Right cardiac atrium (tissue), 5 donors: ENCODE results near the gene RSAD2. TPM values are rescaled to one million over a fixed set of nuclear protein-coding genes. Genes with fewer than 3 reads are reported as not detected.

Experiments
- ATAC-seq, 2 donors: fragments of 200-7000 bp; cut with Tn5 transposase; one replicate each; pipeline versions ENCODE4 v1.8.0 to v1.9.1; 2020; ENCODE audit warnings: moderate library complexity in 2 of 2, mild to moderate bottlenecking in 1 of 2
- DNase-seq, 3 donors: peaks; one replicate each; pipeline ENCODE4 v3.0.0-alpha.2; 2020
- H3K27ac ChIP-seq: one replicate; pipeline ENCODE4 v1.5.1; 2013; ENCODE audit warnings: mild to moderate bottlenecking, low read length, control low read depth, moderate library complexity
- H3K27me3 ChIP-seq: one replicate; pipeline ENCODE4 v1.6.1; 2013; ENCODE audit not compliant: control insufficient read depth, insufficient read depth
- H3K4me1 ChIP-seq: one replicate; pipeline ENCODE4 v1.6.1; 2013; ENCODE audit warnings: low read length; ENCODE audit not compliant: control insufficient read depth, insufficient read depth
- H3K4me3 ChIP-seq: one replicate; pipeline ENCODE4 v1.5.1; 2013; ENCODE audit warnings: low read length, control low read depth
- H3K9me3 ChIP-seq: one replicate; pipeline ENCODE4 v1.6.1; 2013; ENCODE audit warnings: low read length; ENCODE audit not compliant: control insufficient read depth
- WGBS: extraction: QIAGEN DNeasy Blood & Tissue Kit; methylation state at CpG from one replicate; pipeline ENCODE4 v1.1.7; 2013; 5-methylcytosine and 5-hydroxymethylcytosine counted together
- intact Hi-C, 4 donors: fragments of 100-400 bp; cut with DNase I; formaldehyde crosslinking; loops; one replicate each; pipeline versions ENCODE4 v1.11.0 to v1.14.0; 2022 to 2023
- polyA plus RNA-seq: library from polyadenylated mRNA; stranded (reverse); fragments of 200-250 nt; gene quantifications from one replicate; pipeline ENCODE4 v1.2.3, GENCODE V29; 2013
- total RNA-seq, 4 donors: library from RNA; stranded (reverse); fragmentation: NEBNext Ultra II Directional; extraction: Animal tissue kit (Norgen Biotek cat#: 25700); gene quantifications; one replicate each; pipeline ENCODE4 v1.2.1, GENCODE V29; 2021
- donor health status: healthy with polysubstance abuse.
- donor health status: DM: no; HTN: yes; CAD: no.
- donor health status: DM: no; HTN: no; CAD: no.
- donor health status: DM: no; HTN: yes; CAD: no; lungs with severe emphysema.
- donor health status: DM: yes; HTN: yes; CAD: no.

RSAD2 gene
- total and polyA plus RNA-seq, 5 donors: 1.6 to 6.4 (median 4.0) TPM

DNA sequence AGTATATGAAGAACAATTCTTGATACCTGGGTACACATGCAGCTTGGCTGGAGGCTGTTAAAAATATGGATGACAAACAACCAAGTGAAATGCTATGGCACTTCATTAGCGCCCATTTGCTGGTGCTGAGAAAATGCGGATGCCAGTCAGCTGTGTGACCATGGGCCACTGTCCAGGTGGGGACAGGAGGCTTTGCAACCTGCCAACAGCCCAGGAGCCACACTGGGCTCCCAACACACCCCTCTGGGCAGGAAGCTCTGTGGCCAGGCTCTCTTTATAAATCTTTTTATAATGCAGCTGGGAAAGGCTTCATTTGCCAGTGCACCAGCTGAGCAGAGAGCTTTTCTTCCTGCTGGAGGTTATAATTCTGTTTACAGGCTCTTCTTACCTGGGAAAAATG, 59.6 kb downstream of the RSAD2 start:
- Histone ChIP-seq H3K27ac (no peak overlapping the region), H3K4me1 (peaks cover 2% of the 10 kb centered on the region), H3K27me3 (no peaks in the 10 kb centered on the region), H3K9me3 (no peaks in the 10 kb centered on the region), H3K4me3 (no peak overlapping the region)
- ATAC-seq (no peak), DNase-seq (no peak)
- WGBS: 95% methylated on average over 2 of the region's 2 CpGs
- intact Hi-C loops: no loop called here

- 82% methylated on average over 4 of the region's 4 CpGs for WGBS
- DNase-seq (no peak), ATAC-seq (no peak)
- intact Hi-C loops: no loop called here
- Histone ChIP-seq H3K4me3 (no peak overlapping the region), H3K27ac (no peak overlapping the region), H3K27me3 (no peaks in the 10 kb centered on the region), H3K4me1 (peaks cover 2% of the 10 kb centered on the region), H3K9me3 (no peaks in the 10 kb centered on the region)
Measured at GRCh38 chr2:6937582-6937981, 60.0 kb downstream of the RSAD2 start.

- no peak overlapping the region for H3K4me3 ChIP-seq
- H3K9me3 ChIP-seq: no peaks in the 10 kb centered on the region
- H3K27me3 ChIP-seq: no peaks in the 10 kb centered on the region
- H3K27ac ChIP-seq: no peak overlapping the region
- 68% methylated on average over 2 of the region's 2 CpGs for WGBS
- no peak for DNase-seq
- intact Hi-C loops: no loop called here
- no peak for ATAC-seq
- H3K4me1 ChIP-seq: peaks cover 2% of the 10 kb centered on the region
Measured at GRCh38 chr2:6939071-6939470, 61.5 kb downstream of the RSAD2 start.

DNA sequence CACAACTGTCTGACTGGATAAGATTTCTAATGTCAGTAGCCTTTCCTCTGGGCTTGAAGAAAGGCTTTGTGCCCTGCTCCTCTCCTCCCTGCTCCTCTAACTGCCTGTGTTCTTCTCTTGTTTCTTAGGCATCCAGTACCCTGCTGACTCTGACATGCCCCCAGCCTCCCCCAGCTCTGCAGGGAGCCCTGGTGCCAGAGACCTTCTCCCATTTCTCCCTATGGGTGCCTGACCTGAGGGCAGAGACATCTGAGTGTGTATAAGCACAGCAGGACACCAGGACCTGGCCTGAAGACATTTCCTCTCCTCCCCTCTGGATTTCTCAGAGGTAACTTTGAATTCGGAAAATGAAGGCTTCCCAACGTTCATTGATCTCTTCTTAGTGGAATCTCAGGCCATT, 63.2 kb downstream of the RSAD2 start:
- 97% methylated on average over 2 of the region's 2 CpGs for WGBS
- intact Hi-C loops: no loop called here
- ATAC-seq: no peak

DNA sequence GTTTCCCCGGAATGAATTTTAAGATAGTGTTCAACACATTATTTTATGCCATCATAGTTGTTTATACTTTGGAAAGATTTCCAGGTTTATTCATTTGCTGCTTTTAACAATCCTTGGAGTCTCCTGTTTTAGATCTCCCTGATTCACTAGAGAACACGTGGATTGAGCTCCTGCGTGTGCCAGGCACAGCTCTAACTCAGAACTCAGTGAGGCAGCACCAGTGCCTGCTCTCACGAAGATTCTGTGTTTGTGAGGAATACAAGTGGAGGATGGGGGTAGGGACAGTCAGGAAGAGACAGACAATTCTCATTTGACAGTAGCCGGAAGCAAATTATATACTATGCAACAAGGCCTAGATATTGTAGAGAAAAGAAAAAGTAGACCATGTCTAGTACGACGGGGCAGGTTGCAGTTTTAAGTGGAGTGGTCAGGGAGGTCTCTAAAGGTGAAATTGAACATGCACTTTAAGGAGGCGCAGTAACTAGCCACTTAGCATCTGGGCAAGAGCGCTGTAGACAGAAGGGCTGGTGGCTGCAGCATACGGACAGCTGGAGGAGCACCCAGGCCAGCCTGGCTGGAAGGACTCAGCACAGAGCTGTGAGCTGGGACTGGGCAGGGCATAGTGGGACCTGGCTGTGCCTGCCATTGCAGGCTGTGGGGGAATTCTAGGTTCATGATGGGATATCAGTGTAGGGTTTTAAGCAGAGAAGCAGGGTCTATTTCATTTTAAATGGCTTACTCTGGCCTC, 63.9 kb downstream of the RSAD2 start:
- no peak for DNase-seq
- Histone ChIP-seq H3K4me1 (no peaks in the 10 kb centered on the region), H3K27ac (no peak overlapping the region), H3K4me3 (no peak overlapping the region), H3K9me3 (no peaks in the 10 kb centered on the region), H3K27me3 (no peaks in the 10 kb centered on the region)
- intact Hi-C loops: no loop called here
- no peak for ATAC-seq
- WGBS: 96% methylated on average over 10 of the region's 10 CpGs

More for the DNA sequence above, 63.2 kb downstream of the RSAD2 start:
- H3K27me3 ChIP-seq: no peaks in the 10 kb centered on the region
- H3K27ac ChIP-seq: no peak overlapping the region
- no peaks in the 10 kb centered on the region for H3K9me3 ChIP-seq
- H3K4me3 ChIP-seq: no peak overlapping the region
- H3K4me1 ChIP-seq: no peaks in the 10 kb centered on the region
- DNase-seq: no peak

- H3K4me3 ChIP-seq: no peak overlapping the region
- no peaks in the 10 kb centered on the region for H3K27me3 ChIP-seq
- no peaks in the 10 kb centered on the region for H3K9me3 ChIP-seq
- peaks cover 1% of the 10 kb centered on the region for H3K4me1 ChIP-seq
- H3K27ac ChIP-seq: no peak overlapping the region
- no peak for ATAC-seq
- intact Hi-C loops: no loop called here
- WGBS: 94% methylated on average over 8 of the region's 8 CpGs
- DNase-seq: no peak
Measured at GRCh38 chr2:6942848-6943247, 65.3 kb downstream of the RSAD2 start.

DNA sequence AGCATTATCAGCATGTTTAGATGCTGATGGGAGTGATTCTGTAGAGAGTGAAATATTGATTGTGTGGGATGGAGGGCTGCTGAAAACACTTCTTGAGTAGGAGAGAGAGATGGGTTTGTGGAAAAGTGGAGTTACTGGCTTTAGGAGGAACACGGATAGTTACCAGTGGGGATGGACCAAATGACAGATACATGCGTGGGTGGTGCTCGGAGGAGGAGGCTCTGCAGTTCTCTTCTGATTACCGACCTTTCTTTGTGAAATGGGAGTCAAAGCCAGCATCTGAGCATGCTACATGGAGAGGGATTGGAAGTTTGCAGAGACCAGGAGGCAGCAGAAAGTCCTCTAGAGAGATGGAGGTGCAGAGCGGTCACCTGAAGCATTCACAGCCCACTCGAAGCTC, 65.9 kb downstream of the RSAD2 start:
- no peak overlapping the region for H3K27ac ChIP-seq
- intact Hi-C loops: no loop called here

DNA sequence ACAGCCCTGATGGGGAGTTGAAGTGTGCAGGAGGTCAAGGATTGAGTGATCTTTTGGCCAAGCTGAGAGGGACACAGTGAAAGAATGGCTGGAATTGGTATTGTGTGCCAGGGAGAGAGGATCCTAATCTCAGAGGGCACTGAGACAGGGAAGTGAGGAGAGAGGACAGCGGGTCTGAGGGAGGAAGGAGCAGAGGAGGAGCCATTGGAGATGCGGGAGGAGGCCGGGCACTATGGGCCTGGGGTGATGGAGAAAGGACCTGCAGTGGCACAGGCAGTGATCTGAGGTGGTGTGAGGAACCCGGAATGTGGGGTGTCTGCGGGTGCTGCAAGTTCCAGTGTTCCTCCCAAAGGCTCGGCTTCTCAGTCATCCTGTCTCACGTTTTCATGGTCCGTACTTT, 66.4 kb downstream of the RSAD2 start:
- no peak for ATAC-seq
- no peak overlapping the region for H3K4me3 ChIP-seq
- intact Hi-C loops: no loop called here
- H3K9me3 ChIP-seq: no peaks in the 10 kb centered on the region
- WGBS: 96% methylated on average over 8 of the region's 8 CpGs
- no peaks in the 10 kb centered on the region for H3K27me3 ChIP-seq
- H3K4me1 ChIP-seq: peaks cover 3% of the 10 kb centered on the region
- H3K27ac ChIP-seq: no peak overlapping the region
- DNase-seq: no peak

More for the DNA sequence above, 65.9 kb downstream of the RSAD2 start:
- DNase-seq (no peak), ATAC-seq (no peak)
- Histone ChIP-seq H3K4me3 (no peak overlapping the region), H3K9me3 (no peaks in the 10 kb centered on the region), H3K27me3 (no peaks in the 10 kb centered on the region), H3K4me1 (peaks cover 3% of the 10 kb centered on the region)
- WGBS: 87% methylated on average over 6 of the region's 6 CpGs

DNA sequence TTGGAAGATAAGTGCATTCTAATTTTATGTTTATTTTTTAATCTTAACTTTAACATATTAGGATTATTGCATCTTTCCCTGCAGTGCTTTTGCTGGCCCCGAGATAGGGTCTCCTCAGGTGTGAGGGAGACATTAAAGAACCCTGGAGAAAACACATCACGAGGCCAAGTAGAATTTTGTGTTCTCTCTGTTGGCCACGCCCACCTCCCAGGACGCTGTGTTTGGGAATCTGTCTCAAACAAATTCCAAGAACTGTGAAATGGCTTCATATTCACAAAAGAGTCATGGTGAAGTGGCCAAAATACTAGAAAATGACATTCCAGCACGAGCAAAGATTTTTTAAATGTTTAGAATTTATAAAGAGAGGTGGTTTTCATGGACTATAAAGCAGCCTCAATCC, 67.0 kb downstream of the RSAD2 start:
- DNase-seq: peak in 1 of 3 donors; percentile 83
- peak in 1 of 2 donors; percentile 30 for ATAC-seq
- intact Hi-C loops: no loop called here
- Histone ChIP-seq H3K27ac (no peak overlapping the region), H3K4me3 (no peak overlapping the region), H3K9me3 (no peaks in the 10 kb centered on the region), H3K27me3 (no peaks in the 10 kb centered on the region), H3K4me1 (peaks cover 3% of the 10 kb centered on the region)
- WGBS: 69% methylated on average over 5 of the region's 5 CpGs

DNA sequence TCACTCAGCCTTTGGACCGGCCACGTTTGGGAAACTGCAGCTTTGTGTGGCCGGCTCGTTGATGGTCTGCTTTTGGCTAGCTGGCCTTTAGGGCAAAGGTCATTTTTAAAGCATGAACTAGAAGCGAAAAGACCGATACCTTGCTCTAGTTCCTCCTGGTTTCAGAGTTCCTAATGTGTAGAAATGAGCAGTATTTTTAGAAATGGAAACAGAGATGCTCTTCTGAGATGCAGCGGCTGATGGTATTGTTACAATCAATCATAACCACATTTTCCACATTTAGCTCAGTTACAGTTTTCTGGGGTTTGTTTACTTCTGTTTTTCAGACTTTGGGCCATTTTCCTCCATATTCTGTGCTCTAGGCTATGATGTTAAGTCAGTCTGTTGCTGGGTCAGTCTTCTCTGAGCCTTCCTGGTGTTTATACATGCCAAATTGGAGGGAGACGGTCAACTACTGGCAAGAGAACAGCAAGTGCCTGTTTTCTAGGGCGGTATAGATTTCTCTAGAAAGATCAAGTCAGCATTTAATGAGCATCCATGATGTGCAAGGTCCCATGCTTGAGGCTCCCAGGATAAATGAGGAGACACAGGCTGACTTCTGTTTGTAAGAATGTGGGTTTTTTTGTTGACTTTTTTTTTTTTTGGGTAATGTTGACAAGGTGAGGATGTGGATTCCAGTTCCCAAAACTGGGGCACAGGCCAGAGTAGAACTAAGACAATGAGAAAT, 67.7 kb downstream of the RSAD2 start:
- no peaks in the 10 kb centered on the region for H3K27me3 ChIP-seq
- 71% methylated on average over 9 of the region's 9 CpGs for WGBS

GRCh38 chr2:6945821-6946220, 68.2 kb downstream of the RSAD2 start:
- DNase-seq (no peak), ATAC-seq (no peak)
- H3K27me3 ChIP-seq: no peaks in the 10 kb centered on the region
- H3K9me3 ChIP-seq: no peaks in the 10 kb centered on the region
- no peak overlapping the region for H3K27ac ChIP-seq
- no peak overlapping the region for H3K4me3 ChIP-seq
- H3K4me1 ChIP-seq: peaks cover 3% of the 10 kb centered on the region
- intact Hi-C loops: no loop called here

More for the DNA sequence above, 67.7 kb downstream of the RSAD2 start:
- DNase-seq: no peak
- no peak for ATAC-seq
- intact Hi-C loops: no loop called here
- no peak overlapping the region for H3K27ac ChIP-seq
- H3K4me3 ChIP-seq: no peak overlapping the region
- peaks cover 3% of the 10 kb centered on the region for H3K4me1 ChIP-seq
- H3K9me3 ChIP-seq: no peaks in the 10 kb centered on the region
